ENCODE results near the gene ETV6. TPM values are rescaled to one million over a fixed set of nuclear protein-coding genes. Genes with fewer than 3 reads are reported as not detected.
"Not testable (repeated sequence)": the region's sequence is repeated elsewhere in the genome, so short reads cannot be mapped to it uniquely, and the experiment has no call there.

Gene ETV6
- total RNA-seq, 1 donor from 2014 or later = 3.0 TPM

DNA sequence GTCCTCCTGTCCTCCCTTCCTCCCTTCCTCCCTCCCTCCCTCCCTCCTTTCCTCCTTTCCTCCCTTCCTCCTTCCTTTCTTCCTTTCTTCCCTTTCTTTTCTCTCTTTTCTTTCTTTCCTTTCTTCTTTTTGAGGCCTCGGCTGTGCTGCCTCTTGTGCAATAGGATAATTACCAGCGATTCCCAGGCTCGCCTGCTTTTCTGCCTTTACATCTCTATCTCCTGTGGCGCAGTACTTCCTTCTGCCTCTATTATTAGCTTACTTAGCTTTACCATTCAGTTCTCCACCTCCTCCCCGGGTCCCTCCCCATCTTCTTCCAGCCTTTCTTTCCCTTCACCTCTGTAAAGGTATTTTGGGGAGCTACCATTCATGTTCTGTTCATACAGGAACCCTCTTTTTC is 19.9 kb downstream of the ETV6 start:
- no peak for DNase-seq

DNA sequence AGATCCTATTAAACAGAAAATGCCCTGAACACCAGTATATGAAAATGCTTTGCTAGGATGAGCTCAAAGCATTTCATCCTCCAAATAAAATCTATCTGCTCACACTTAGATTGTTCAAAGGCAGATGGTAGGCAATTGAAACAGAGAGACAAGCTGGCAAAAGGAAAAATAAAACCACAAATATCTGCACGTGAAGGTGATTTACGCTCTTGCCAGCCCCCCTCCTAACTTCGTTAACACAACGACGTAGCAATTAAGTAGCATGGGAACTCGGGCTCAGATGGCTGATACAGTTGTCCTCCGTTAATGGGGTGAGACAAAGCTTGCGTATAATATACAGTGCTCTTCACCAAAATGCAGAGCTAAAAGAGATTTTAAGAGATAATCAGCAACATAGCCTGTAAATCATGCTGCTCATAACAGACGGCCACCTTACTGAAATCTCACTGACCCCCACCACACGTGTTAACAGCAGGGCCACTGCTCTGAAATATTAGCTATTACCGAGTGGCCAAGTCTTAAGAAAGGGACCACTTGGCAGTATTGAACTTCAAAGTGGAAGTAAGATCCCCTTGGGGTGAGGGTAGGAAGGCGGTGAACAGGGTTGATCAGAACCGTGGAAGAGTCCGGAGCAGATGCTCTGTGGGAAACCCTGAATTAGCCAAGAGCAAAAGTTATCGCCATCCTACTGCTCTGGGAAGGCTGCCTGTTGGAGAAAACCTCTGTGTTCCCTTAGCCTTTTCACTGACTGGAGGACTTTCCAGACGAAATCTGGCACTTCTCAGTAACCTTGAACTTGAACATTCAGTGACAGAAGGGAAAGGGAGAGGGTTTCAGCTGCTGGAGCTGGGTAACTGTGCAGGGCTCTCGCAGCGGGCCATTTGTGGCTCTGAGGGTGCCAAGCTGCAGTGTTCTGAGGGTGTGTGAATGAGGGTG is 23.1 kb downstream of the ETV6 start:
- no peak for DNase-seq

DNA sequence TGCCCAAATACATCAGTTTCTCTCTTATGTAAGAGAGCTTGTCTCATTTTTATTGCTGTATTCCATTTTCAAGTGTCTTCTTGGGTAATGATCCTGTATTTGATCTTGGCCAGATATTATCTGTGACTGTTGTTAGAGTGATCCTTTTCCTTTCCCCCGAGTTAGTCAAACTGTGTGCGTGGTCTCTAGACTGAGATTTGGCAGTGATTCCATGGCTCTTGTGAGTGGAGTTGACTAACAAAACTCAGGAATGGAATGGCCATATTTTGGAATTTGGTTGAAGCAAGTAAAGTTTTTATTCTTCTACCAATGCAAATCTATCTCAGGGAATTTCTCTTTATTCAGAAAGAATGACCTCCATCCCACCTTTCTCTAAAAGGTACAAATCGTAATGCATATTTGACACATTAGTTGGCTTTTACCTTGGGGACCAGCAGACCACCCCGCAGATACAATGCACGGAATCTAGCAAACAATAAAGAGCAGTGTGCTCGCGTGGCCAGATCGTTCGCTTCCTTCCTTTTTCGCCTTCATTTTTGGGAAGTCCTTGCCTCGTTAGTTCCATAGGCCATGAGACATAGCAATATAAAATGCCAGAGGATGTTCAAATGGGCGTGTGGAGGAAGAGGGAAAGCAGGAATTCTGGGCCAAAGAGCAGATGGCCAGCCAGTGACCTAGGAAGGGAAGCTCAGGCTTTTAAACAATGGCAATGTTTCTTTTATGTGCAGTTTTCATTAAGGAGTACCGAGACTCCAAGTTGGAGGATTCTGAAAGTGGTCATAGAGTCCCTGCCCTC is 24.4 kb downstream of the ETV6 start:
- DNase-seq = no peak

DNA sequence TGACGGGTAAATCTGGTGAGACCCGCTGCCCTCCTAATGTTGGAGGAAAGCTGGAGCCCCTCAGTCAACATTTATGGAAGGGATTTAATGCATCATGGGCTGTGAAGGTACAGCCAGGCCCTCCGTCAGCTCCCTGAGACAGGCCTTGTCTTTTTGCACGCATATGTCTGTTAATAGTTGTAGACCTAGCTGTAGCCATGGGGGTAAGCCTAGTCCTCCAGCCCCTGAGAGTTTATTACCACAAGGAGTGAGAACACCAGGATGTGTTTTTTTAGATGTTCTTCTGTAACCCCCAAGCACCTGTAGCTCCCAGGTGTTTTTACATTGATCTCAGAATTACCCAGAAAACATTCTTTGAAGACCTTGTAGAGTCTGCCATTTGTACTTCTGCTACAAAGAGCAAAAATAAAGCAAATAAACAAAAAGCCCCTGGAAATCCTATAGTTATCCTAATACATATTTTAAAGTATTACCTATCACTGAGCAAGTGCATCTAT is 25.5 kb downstream of the ETV6 start:
- DNase-seq = no peak

DNA sequence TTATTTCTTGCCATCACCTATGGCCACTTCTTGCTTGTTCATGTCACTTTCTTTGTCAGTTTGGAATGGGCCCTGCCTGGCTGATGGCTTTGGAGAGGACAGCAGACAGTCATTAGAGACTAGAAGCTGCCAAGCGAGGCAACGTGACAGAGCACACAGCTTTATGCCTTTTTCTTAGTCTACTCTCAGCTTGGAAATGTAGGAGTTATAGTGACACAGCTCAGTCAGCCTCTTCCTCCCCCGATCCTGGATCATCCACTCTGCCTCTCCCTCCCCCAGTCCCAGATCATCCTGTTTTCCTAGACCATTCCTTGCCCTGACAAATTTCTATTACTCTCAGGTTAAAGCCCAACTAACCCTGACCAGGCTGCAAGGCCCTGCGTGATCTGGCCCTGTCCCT is 26.6 kb downstream of the ETV6 start:
- no peak for DNase-seq

DNA sequence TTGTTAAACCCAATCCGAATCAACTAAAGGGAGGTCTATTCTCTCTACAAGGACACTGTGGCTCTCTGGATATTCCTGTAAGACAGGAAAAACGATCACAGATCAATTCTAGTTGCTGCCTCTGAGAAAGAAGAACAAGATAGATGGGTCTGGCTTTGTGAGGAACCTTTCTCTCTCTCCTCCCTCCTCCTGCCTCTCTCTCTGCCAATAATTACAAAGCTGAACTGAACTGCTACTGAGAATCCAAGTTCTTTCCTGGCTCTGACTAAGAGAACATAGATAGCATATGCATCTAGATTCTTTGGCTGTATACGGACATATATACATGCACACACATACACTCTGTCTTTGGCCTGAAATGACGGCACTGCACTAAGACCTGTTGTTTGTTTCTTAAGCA is 27.6 kb downstream of the ETV6 start:
- DNase-seq = no peak

DNA sequence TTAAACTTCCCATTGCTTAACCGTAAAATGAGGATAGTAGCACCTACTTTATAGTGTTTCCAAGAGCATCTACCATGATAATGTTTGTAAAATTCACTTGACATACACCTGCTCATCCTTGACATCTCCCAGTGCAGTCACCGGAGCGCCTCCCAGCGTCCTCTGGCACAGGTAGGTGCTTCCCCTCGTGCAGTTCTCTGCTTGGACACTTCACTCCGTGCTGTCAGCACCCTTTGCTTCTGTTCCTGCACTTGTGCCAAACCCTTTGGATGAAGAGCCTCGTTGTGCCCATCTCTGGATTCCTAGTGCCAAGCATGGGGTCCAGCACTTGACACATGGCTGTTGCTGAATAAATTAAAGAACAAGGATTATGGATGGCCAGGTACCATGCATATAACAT is 28.3 kb downstream of the ETV6 start:
- DNase-seq = no peak

DNA sequence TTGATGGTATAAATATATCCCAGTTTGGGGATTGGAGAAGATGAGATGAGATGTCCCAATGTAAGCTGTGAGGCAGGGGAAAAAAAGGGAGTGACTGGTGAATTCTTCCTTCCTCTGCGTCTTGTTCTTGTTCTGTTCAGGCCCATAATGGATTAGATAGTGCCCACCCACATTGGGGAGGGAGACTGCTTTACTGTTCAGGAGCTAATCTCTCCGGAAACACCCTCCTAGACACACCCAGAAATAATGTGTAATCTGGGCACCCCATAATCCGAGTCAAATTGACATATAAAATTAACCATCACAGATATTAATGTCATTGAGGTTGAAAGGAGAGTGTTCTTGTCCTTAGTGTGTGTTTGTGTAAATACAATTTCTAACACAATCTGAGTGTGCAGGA is 29.3 kb downstream of the ETV6 start:
- no peak for DNase-seq

DNA sequence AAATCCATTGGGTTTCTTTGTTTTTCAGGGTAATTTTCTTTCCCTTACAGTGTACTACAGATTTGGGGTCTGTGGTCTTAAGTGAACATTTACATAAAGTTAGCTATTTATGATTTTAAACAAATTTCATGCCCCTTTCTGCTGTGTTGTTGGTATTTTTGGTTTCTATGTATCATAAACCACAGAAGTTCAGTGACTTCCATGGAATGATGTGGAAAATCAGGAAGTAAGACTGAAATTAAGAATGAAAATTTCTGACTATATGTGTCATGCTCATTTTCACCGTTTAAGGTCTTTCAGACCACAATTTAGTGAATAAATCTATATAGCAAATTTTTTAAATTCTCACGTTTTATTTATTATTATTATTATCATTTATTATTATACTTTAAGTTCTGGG is 31.7 kb downstream of the ETV6 start:
- no peak for DNase-seq

DNA sequence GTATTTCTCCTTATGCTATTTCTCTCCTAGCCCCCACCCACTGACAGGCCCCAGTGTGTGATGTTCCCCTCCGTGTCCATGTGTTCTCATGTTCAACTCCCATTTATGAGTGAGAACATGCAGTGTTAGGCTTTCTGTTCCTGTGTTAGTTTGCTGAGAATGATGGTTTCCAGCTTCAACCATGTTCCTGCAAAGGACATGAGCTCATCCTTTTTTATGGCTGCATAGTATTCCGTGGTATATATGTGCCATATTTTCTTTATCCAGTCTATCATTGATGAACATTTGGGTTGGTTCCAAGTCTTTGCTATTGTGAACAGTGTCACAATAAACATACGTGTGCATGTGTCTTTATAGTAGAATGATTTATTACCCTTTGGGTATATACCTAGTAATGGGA is 32.2 kb downstream of the ETV6 start:
- DNase-seq = not testable (repeated sequence)

DNA sequence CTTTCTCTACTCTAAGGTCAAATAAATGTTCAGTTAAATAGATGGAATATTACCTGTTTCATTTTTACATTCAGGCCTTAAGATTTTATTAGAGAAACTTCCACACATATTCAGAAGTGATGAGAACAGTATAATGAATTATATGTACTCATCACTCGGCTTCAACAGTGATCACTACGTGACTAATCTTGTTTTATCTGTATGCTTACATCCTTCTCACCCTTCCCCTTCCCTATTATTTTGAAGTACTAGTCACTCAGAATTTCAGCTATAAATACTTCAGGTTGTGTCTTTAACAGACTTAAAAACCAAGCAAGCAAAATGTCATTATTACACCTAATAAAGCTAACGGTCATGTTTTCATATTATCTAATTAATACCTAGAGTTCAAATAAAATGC is 34.9 kb downstream of the ETV6 start:
- DNase-seq = no peak

DNA sequence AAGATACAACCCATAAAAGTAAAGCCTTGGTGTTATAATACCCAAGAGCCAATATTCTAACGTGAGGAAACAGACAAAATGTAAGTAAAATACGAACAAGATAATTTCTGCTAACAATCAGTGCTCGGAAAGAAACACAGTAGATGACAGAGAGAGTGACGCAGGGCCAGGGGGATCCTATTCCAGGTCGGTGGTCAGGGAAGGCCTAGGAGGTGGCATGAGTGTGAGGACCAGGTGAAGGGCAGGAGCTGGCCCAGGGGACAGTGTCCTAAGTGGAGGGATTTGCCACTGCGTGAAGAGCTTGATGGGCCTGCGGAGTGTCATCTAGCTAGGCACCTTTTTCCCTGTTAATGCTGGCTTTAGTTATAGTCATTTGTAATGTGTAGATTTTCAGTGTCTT is 35.3 kb downstream of the ETV6 start:
- DNase-seq = no peak

DNA sequence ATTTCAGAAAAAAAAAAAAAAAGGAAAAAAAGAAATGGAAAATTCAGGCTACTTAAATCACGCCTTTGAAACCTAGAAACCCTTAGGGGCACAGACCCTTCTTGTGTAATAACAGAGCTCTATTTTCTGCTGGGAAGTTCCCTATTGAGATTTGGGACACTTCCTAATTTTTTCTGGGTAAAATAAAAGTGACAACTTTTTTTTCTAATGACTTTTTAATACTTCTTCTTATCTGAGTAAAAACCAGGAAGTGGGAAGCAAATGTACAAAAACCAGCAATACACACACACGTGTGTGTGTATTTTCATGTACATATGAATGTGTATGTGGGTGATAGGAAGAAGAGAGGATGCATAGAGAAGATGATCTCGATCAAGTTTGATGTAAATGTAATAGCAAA is 35.8 kb downstream of the ETV6 start:
- DNase-seq = no peak

DNA sequence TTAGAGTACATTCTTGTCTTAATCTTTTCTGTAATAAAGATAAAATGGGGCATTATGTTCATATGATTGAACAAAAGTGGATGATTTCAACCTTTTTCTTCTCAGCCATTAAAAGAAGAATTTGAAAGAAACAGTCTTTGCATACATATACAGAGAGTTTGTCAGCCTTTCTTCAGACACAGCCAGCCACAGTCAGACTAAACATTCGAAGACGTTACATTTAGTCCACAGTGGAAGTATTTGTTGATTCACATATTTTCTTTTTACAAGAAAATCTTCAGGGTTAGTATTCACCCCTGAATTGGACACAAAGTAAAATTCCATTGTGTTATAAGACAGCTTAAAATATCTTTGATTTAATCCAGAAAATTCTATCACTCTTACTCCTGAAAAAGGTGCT is 36.2 kb downstream of the ETV6 start:
- no peak for DNase-seq

DNA sequence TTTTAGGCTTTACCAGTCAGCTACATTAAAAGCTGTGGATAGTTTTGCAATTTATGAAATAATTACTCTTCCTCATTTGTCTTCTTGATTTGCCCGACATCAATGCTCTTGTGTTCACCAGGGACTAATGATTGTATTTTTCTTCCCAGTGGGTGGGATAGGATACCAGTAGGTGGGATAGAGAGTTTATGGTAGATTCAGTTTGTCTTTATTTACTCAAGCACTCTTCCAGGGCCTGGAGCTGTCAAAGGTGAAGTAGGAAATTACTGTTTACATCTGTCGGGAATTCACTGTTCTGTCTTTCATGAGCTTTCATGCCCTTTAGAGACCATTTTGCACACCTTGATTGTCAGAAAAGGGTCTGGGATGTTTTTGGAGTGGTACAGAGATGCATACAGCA is 36.6 kb downstream of the ETV6 start:
- DNase-seq = no peak

DNA sequence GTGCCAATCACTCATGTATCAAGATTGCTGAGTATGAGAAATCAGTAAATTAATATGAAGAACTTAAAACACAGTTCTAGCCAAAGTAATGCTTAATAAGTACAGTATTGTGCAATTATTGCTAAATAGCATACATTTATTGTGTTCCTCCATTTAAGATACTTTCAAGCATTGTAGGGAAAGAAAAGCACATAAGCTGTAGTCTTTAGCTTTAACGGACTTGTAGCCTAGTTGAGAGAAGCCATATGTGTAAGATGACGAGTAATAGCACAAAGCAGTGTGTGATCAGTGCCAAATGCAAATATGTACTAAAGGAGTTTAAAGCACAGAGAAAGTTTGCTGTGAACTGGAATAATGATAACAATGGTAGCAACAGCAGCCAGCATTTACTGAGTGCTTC is 38.1 kb downstream of the ETV6 start:
- DNase-seq = no peak

DNA sequence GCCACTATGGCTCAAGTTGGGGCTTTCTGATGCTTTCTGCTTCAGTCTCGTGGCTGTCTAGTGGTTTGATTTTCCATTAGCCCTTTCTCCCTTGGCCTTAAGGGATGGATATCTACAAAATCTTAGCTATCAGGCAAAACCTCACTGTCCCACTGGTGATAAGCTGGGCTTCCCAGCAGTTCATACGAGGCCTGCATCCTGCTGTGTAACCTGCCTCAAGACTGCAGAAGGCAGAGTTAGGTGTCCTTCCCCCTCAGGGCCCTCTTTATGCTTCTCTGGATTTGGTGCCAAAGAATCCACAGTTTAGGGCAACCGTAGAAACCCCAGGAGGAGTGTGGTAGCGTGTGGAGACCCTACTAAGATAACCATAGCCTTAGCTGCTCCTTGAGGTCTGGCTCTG is 38.9 kb downstream of the ETV6 start:
- no peak for DNase-seq

DNA sequence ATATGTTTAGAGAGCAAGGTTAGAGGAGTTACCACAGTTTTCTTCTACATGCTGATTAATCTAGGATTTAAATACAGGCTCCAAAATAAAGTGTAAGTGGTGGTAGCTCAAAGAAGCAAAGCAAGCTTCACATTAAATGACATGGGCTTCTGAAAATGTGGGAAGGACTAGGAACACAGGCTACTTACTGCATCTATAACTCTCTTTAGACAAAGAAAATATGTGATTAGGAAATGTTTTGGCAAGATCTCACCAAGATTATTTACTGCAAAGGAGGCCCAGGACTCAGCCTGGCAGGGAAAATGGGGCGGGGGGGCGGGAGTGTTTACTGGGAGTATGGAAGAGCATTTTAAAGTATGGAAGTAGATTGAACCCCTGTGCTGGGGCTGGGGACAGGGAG is 39.4 kb downstream of the ETV6 start:
- DNase-seq = no peak

DNA sequence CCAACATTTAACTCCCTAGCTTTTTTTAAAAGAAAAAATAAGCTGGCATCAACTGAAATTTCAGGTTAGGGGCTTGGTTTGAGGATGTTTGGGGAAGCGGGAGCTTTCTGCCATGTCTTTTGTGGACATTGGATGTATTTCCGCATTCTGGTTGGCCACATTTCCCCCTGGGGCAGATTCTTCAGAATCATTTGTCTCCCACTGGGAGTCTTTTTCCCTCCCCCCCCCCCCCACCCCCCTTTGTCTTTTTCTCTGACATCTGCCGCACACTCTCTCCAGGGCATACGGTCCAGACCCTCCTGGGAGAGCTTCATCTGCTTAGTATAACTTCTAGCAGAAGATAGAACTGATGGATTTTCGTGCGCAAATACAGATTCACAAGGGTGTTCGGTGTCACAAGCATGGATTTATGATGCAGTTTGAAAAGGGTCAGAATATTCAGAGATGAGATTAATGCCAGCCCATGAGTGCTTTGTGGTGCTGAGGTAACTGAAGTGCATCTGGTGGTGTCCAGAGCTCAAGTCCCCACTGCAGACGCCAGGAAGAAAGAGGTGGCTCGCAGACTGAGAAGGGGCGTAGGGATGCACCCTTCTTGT is 40.2 kb downstream of the ETV6 start:
- DNase-seq = no peak

DNA sequence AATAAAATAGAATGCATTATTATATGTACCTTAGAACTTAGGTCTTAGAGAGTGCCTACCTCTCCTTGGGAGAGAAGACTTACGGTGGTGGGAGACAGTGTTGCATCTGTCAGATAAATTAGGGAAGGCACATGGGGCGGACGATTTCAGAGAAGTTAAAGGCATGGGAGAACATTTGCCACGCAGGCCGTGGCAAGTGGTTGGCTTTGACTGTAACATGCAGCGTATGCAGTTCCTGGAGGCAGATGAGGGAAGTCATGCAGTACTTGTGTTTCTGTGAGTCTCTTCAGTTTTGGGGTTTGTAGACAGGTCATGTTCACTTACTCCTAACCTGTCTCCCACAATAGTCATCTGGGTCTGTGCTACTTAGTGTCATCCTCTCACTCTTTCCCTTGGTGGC is 43.6 kb downstream of the ETV6 start:
- no peak for DNase-seq

DNA sequence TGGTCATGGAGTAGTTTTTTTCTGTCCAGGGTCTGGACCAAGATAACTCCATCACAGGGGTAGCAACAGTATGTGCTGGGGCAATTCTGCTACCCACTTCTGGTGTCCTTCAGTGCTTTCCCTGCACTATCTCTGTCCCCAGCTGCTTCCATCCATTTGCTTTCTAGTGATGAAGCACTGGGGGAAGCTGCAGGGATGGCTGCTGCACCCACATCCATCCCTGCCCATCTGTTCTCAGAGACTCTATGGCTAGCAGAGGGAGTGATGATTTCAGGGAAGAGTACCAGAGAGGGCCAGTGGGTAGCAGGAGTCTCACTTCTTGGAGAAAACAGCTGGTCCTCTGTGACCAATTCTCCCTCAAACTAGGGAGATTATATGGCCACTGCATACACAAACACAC is 44.1 kb downstream of the ETV6 start:
- peak; percentile 20 for DNase-seq

DNA sequence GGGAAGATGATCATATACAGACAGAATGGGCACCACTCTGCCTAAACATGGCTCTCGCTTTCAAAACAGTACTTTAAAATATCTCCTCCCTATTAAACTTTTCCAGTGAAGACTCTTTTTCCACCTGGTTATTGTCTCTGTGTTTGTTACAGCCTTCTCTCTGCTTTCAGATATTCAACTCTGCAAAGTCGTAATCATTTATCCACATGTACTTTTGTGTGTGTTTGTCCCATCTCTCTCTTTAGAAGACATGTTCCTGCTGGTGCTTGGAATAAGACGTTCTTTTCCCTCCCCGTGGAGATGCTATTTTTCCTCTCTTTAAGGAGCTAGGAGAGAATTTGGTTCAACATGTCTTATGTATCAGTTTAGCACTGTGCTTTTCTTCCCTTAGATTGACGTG is 45.1 kb downstream of the ETV6 start:
- no peak for DNase-seq

DNA sequence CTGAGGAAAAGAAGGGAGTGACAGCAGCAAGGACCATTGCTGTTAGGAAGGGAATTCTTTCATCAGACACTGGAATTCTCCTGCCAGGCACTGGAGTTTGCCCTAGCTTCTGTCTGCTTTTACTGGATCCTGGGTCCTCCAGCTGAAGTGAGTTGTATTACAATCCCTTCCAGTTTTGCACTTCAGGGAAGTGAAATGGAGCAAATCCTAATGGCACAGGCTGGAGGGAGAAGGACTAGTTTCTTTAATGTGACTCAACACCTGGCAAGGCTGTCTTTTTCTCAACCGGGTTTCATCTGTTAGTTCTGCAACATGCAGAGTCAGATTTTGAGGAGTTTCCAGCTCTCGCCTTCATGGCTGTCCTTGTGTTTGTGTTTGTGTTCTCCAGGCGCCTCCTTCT is 45.8 kb downstream of the ETV6 start:
- peak; percentile 25 for DNase-seq
